DMS53 treated with DMSO at 0.1 percent for 48 hours (cell line): ENCODE data around the gene CFAP90.
A peak's percentile ranks its signal among the peaks of the same experiment; 100 is the strongest.

Experiments used
- DNase-seq: peaks from one replicate; lab custom pipeline; 2025; ENCODE audit not compliant: unreplicated experiment; lab: John Stamatoyannopoulos, UW

Gene CFAP90

GRCh38 chr5:7825630-7826029 lies 25.3 kb downstream of the CFAP90 start:
- no peak for DNase-seq

- no peak for DNase-seq
Observed at GRCh38 chr5:7824995-7825394, 25.9 kb downstream of the CFAP90 start.

- no peak for DNase-seq
Observed at GRCh38 chr5:7823594-7823993, 27.3 kb downstream of the CFAP90 start.

GRCh38 chr5:7822449-7822848 lies 28.5 kb downstream of the CFAP90 start:
- no peak for DNase-seq

GRCh38 chr5:7816535-7816901 lies 34.4 kb downstream of the CFAP90 start:
- DNase-seq, result no peak

- DNase-seq, result peak; percentile 69
Observed at GRCh38 chr5:7815892-7816534, 34.9 kb downstream of the CFAP90 start.

GRCh38 chr5:7814816-7815215 lies 36.1 kb downstream of the CFAP90 start:
- DNase-seq, result no peak

GRCh38 chr5:7813576-7813975 lies 37.4 kb downstream of the CFAP90 start:
- no peak for DNase-seq

- DNase-seq, result no peak
Observed at GRCh38 chr5:7813007-7813406, 37.9 kb downstream of the CFAP90 start.

- DNase-seq, result no peak
Observed at GRCh38 chr5:7811715-7812114, 39.2 kb downstream of the CFAP90 start.

GRCh38 chr5:7808998-7809397 lies 41.9 kb downstream of the CFAP90 start:
- DNase-seq, result no peak

GRCh38 chr5:7805379-7805778 lies 45.6 kb downstream of the CFAP90 start:
- DNase-seq, result no peak

GRCh38 chr5:7803937-7804336 lies 47.0 kb downstream of the CFAP90 start:
- DNase-seq, result no peak

GRCh38 chr5:7802855-7803254 lies 48.1 kb downstream of the CFAP90 start:
- no peak for DNase-seq

- no peak for DNase-seq
Observed at GRCh38 chr5:7801891-7802614, 48.9 kb downstream of the CFAP90 start.

GRCh38 chr5:7795306-7795705 lies 55.6 kb downstream of the CFAP90 start:
- DNase-seq, result no peak

GRCh38 chr5:7794823-7795222 lies 56.1 kb downstream of the CFAP90 start:
- DNase-seq, result no peak

- no peak for DNase-seq
Observed at GRCh38 chr5:7794311-7794710, 56.6 kb downstream of the CFAP90 start.

- DNase-seq, result no peak
Observed at GRCh38 chr5:7793895-7794294, 57.0 kb downstream of the CFAP90 start.

GRCh38 chr5:7789567-7789966 lies 61.4 kb downstream of the CFAP90 start:
- DNase-seq, result no peak

GRCh38 chr5:7787770-7788169 lies 63.2 kb downstream of the CFAP90 start:
- DNase-seq, result no peak

GRCh38 chr5:7784683-7785380 lies 66.1 kb downstream of the CFAP90 start:
- DNase-seq, result no peak
